Measurements from ENCODE around the gene FOXD2.

The FOXD2 gene

DNA sequence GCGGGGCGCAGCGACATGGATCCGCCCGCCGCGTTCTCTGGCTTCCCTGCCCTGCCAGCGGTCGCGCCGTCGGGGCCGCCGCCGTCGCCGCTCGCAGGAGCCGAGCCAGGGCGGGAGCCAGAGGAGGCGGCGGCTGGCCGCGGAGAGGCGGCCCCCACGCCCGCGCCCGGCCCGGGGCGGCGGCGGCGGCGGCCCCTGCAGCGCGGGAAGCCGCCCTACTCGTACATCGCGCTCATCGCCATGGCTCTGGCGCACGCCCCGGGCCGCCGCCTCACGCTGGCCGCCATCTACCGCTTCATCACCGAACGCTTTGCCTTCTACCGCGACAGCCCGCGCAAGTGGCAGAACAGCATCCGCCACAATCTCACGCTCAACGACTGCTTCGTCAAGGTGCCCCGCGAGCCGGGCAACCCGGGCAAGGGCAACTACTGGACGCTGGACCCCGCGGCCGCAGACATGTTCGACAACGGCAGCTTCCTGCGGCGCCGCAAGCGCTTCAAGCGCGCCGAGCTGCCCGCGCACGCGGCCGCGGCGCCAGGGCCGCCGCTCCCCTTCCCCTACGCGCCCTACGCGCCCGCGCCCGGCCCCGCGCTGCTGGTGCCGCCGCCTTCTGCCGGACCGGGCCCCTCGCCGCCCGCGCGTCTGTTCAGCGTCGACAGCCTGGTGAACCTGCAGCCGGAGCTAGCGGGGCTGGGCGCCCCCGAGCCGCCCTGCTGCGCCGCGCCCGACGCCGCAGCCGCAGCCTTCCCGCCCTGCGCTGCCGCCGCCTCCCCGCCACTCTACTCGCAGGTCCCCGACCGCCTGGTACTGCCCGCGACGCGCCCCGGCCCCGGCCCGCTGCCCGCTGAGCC, 21.3 kb upstream of the FOXD2 start:
- H3K4me3 ChIP-seq (ENCODE audit: low read depth, low read length), result no peak overlapping the region
- TF ChIP-seq, protein P1, sequence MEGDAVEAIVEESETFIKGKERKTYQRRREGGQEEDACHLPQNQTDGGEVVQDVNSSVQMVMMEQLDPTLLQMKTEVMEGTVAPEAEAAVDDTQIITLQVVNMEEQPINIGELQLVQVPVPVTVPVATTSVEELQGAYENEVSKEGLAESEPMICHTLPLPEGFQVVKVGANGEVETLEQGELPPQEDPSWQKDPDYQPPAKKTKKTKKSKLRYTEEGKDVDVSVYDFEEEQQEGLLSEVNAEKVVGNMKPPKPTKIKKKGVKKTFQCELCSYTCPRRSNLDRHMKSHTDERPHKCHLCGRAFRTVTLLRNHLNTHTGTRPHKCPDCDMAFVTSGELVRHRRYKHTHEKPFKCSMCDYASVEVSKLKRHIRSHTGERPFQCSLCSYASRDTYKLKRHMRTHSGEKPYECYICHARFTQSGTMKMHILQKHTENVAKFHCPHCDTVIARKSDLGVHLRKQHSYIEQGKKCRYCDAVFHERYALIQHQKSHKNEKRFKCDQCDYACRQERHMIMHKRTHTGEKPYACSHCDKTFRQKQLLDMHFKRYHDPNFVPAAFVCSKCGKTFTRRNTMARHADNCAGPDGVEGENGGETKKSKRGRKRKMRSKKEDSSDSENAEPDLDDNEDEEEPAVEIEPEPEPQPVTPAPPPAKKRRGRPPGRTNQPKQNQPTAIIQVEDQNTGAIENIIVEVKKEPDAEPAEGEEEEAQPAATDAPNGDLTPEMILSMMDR (IDR thresholded peaks at IDR 0.05; ENCODE audit: borderline replicate concordance, insufficient read depth, low read depth, low read length), result no peak

DNA sequence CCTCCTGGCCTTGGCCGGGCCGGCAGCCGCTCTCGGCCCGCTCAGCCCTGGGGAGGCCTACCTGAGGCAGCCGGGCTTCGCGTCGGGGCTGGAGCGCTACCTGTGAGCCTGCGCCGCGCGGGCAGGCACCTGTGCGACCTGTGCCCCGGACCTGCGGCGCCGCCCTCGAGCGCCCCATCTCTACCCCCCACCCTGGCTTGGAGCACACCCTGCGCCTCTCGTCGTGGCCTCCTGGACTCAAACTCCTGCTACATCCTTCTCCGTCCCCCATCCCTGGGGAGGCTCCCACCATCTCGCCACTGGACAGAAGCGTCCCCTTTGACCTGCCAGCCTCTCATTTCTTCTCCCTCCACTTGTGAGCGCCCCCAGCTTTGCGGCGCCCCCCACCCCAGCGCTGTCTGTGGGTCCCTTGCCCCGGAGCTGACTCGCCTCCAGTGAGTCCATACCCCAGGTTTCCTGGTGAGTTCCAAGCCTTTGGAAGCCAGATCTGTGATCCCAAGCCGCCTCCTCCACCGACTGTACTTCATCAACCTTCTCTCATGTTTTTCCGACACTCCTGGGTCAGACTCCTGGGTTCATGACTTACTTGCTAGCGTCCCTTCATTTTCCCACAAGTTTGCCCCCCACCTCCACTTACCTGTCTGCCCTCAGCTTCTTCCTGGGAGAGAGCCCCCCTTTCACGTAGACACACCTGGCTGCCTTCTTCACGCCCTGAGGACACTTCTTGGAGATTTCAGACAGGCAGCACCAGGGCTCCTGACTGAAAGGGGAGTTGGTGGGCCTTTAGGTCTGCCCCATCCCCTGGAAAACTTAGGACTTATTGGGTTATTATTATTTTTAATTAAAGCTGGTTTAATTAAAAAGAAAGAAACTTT, 20.4 kb upstream of the FOXD2 start:
- H3K4me3 ChIP-seq (ENCODE audit: low read depth, low read length), result no peak overlapping the region
- TF ChIP-seq, protein P1 (IDR thresholded peaks at IDR 0.05; ENCODE audit: borderline replicate concordance, insufficient read depth, low read depth, low read length), result no peak

DNA sequence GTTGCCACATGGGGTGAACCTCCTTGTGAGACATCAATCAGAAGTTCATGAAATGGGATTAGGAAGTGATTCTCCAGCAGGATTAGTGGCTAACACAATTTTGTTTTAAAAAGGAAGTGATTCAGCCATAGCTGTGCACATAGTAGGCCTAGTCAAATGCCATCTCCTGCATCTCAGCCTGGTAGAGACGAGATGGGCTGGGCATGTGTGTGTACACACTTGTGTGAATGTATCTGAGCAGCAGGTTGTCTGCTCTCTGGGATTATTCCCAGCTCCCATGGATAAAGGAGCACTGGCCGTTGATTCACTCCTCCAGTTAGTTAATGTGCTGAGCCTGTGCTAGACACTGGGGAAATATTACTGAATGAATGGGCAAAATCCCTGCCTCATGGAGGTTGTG, 19.7 kb upstream of the FOXD2 start:
- TF ChIP-seq, protein P1 (IDR thresholded peaks at IDR 0.05; ENCODE audit: borderline replicate concordance, insufficient read depth, low read depth, low read length), result no peak
- H3K4me3 ChIP-seq (ENCODE audit: low read depth, low read length), result no peak overlapping the region

DNA sequence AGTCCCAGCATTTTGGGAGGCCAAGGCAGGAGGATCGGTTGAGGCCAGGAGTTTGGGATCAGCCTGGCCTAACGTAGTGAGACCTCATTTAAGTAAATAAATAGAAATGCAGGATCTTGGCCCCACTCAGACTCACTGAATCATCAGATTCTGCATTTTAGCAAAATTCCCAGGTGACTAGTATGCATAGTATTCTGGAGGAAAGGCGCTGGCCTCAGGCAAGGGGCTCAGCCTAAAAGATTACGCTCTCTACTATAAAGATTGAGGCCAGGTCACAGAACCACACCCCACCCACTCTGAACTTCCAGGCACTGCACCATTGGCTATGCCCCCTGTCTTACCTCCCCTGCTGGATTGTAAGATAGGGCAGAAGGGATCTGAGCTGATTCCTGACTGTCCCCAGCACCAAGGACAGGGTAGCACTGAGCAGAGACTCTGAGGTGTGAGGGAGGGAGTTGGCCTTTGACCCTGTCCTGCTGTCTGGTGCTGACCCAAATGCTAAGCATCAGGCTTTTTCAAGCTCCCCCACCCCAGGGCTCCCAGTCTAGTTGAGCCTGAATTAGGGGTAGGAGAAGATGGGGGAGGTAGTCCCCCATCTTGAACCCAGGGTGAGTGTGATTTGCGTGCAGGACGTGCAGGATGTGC, 19.0 kb upstream of the FOXD2 start:
- TF ChIP-seq, protein P1 (IDR thresholded peaks at IDR 0.05; ENCODE audit: borderline replicate concordance, insufficient read depth, low read depth, low read length), result no peak

DNA sequence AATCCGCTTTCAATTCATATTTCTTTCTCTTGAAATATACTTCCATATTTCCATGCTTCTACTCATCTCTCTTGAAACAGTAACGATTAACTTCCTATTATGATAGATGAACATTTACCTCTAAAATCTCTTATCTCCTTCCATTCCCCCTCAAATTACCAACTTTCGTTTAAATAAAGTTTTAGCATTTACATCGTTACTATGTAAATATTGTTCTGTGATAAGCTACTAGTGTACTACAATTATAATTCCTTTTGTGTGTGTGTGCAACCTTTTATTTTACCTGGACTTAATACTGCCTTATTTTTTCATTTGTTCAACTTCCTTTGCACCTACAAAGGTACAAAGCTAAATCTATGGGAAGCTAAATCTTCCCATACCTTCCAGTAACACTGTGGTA, 17.3 kb upstream of the FOXD2 start:
- TF ChIP-seq, protein P1 (IDR thresholded peaks at IDR 0.05; ENCODE audit: borderline replicate concordance, insufficient read depth, low read depth, low read length), result no peak
- H3K4me3 ChIP-seq (ENCODE audit: low read depth, low read length), result no peak overlapping the region

More for the DNA sequence above, 19.0 kb upstream of the FOXD2 start:
- H3K4me3 ChIP-seq (ENCODE audit: low read depth, low read length), result no peak overlapping the region

DNA sequence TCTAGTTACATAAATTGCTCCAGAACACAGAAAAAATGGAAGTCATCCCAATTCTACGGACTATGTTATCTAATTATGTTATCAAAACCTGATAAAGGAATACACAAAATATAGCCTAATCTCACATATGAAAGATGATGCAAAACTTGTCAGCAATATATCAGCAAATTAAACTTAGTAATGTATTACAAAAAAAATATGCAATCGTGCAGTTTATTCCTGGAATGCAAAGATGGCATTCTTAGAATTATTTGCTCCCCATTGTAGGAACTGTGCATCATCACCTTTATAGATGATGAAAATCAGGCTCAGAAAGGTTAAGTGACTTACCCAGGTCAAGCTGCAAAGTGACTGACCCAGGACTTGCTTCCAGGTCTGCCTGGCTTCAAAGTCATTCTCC, 14.0 kb upstream of the FOXD2 start:
- H3K4me3 ChIP-seq (ENCODE audit: low read depth, low read length), result no peak overlapping the region
- TF ChIP-seq, protein P1 (IDR thresholded peaks at IDR 0.05; ENCODE audit: borderline replicate concordance, insufficient read depth, low read depth, low read length), result no peak
